ENCODE data around the gene FAM219B. TPM values are rescaled to one million over a fixed set of nuclear protein-coding genes. Genes with fewer than 3 reads are reported as not detected.

Gene FAM219B
- total RNA-seq, 2 experiments from 2014 or later: 52.3 to 67.6 TPM

GRCh38 chr15:74893627-74894026 lies 13.0 kb downstream of the FAM219B start:
- ChIA-PET CTCF (ENCODE audit: unreplicated experiment) (no interaction called here), POLR2A (no interaction called here)
- no peaks in the 10 kb centered on the region for H3K9me2 ChIP-seq (ENCODE audit: insufficient read depth, low read length)
- no peak overlapping the region for H3K27ac ChIP-seq (ENCODE audit: low read depth, low read length, poor library complexity, severe bottlenecking)
- no peak overlapping the region for H2AFZ ChIP-seq (ENCODE audit: low read length)
- no TSS peak for BruUV-seq (replicated peaks)
- no peaks in the 10 kb centered on the region for H4K20me1 ChIP-seq (ENCODE audit: insufficient read depth, low read length)
- no peaks in the 10 kb centered on the region for H3K9me3 ChIP-seq (ENCODE audit: low read length)
- TF ChIP-seq EZH2phosphoT487 (IDR thresholded peaks at IDR 0.05; ENCODE audit: borderline replicate concordance, low read depth, low read length): no peak
- TF ChIP-seq, protein P1, sequence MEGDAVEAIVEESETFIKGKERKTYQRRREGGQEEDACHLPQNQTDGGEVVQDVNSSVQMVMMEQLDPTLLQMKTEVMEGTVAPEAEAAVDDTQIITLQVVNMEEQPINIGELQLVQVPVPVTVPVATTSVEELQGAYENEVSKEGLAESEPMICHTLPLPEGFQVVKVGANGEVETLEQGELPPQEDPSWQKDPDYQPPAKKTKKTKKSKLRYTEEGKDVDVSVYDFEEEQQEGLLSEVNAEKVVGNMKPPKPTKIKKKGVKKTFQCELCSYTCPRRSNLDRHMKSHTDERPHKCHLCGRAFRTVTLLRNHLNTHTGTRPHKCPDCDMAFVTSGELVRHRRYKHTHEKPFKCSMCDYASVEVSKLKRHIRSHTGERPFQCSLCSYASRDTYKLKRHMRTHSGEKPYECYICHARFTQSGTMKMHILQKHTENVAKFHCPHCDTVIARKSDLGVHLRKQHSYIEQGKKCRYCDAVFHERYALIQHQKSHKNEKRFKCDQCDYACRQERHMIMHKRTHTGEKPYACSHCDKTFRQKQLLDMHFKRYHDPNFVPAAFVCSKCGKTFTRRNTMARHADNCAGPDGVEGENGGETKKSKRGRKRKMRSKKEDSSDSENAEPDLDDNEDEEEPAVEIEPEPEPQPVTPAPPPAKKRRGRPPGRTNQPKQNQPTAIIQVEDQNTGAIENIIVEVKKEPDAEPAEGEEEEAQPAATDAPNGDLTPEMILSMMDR (conservative IDR thresholded peaks at IDR 0.05; ENCODE audit: low read length): no peak
- H3K79me2 ChIP-seq (ENCODE audit: insufficient read depth, low read depth, low read length): no peaks in the 10 kb centered on the region
- DNase-seq (ENCODE audit: low spot score): no peak
- H3K36me3 ChIP-seq (ENCODE audit: insufficient read depth, low read length): peaks cover 55% of the 10 kb centered on the region
- H3K4me1 ChIP-seq (ENCODE audit: insufficient read depth, low read length, poor library complexity, severe bottlenecking): peaks cover 24% of the 10 kb centered on the region
- H3K4me2 ChIP-seq (ENCODE audit: low read length): no peak overlapping the region
- intact Hi-C loops (cut with micrococcal nuclease; ENCODE audit: unreplicated experiment): no loop called here
- no peak overlapping the region for H3K4me3 ChIP-seq (ENCODE audit: low read depth, low read length, poor library complexity, severe bottlenecking)

DNA sequence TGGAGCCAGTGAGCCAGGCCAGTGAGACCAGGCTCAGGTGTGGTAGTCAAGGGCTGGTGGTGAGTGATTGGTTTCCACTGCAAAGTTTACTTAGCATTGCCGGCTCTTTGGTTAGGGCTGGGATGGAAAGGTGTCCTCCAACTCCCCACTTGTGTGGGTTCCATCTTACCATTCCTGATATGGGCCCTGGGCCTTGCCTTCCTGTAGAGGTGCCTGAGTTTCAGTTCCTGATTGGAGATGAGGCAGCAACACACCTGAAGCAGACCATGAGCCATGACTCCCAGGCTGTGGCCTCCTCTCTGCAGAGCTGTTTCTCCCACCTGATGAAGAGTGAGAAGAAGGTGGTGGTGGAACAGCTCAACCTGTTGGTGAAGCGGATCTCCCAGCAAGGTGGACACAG lies 13.7 kb downstream of the FAM219B start:
- Histone ChIP-seq H3K79me2 (ENCODE audit: insufficient read depth, low read depth, low read length) (no peaks in the 10 kb centered on the region), H3K9me2 (ENCODE audit: insufficient read depth, low read length) (no peaks in the 10 kb centered on the region), H3K4me2 (ENCODE audit: low read length) (peak overlapping the region; percentile 17; the same call in 1 of the 2 replicates), H4K20me1 (ENCODE audit: insufficient read depth, low read length) (no peaks in the 10 kb centered on the region), H3K4me1 (ENCODE audit: insufficient read depth, low read length, poor library complexity, severe bottlenecking) (peaks cover 24% of the 10 kb centered on the region), H3K36me3 (ENCODE audit: insufficient read depth, low read length) (peaks cover 51% of the 10 kb centered on the region), H3K4me3 (ENCODE audit: low read depth, low read length, poor library complexity, severe bottlenecking) (no peak overlapping the region), H2AFZ (ENCODE audit: low read length) (no peak overlapping the region), H3K9me3 (ENCODE audit: low read length) (no peaks in the 10 kb centered on the region), H3K27ac (ENCODE audit: low read depth, low read length, poor library complexity, severe bottlenecking) (no peak overlapping the region)
- ChIA-PET POLR2A (no interaction called here), CTCF (ENCODE audit: unreplicated experiment) (no interaction called here)
- DNase-seq (ENCODE audit: low spot score): no peak
- intact Hi-C loops (cut with micrococcal nuclease; ENCODE audit: unreplicated experiment): no loop called here
- TF ChIP-seq, protein P1 (conservative IDR thresholded peaks at IDR 0.05; ENCODE audit: low read length): no peak
- TF ChIP-seq EZH2phosphoT487 (IDR thresholded peaks at IDR 0.05; ENCODE audit: borderline replicate concordance, low read depth, low read length): no peak
- BruUV-seq (replicated peaks): no TSS peak

DNA sequence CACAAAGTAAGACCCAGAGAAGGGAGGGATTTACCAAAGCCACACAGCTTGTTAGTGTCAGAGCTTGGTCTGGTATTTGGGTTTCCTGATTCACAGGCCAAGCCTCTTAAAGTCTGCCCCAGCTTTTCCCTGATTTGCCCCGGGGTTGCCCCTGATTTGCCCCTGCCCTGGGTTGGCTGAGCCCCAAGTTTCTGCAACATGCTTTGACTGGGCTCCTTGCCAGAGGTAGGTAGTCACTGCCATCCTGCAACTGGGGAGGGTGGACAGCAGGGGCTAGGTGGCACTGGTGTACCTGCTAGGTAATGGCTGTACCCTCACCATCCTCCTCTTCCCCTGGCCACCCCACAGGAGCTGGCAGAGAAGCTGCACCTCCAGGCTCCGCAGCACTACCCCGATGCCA lies 14.3 kb downstream of the FAM219B start:
- intact Hi-C loops (cut with micrococcal nuclease; ENCODE audit: unreplicated experiment): no loop called here

More for the DNA sequence above, 14.3 kb downstream of the FAM219B start:
- H3K4me2 ChIP-seq (ENCODE audit: low read length): no peak overlapping the region
- no peak overlapping the region for H3K27ac ChIP-seq (ENCODE audit: low read depth, low read length, poor library complexity, severe bottlenecking)
- peaks cover 24% of the 10 kb centered on the region for H3K4me1 ChIP-seq (ENCODE audit: insufficient read depth, low read length, poor library complexity, severe bottlenecking)
- H3K4me3 ChIP-seq (ENCODE audit: low read depth, low read length, poor library complexity, severe bottlenecking): no peak overlapping the region
- TF ChIP-seq, protein P1 (conservative IDR thresholded peaks at IDR 0.05; ENCODE audit: low read length): no peak
- TF ChIP-seq EZH2phosphoT487 (IDR thresholded peaks at IDR 0.05; ENCODE audit: borderline replicate concordance, low read depth, low read length): no peak
- no peak for DNase-seq (ENCODE audit: low spot score)
- no TSS peak for BruUV-seq (replicated peaks)
- no peaks in the 10 kb centered on the region for H4K20me1 ChIP-seq (ENCODE audit: insufficient read depth, low read length)
- no peaks in the 10 kb centered on the region for H3K9me2 ChIP-seq (ENCODE audit: insufficient read depth, low read length)
- POLR2A ChIA-PET: no interaction called here
- H3K36me3 ChIP-seq (ENCODE audit: insufficient read depth, low read length): peaks cover 45% of the 10 kb centered on the region
- no peaks in the 10 kb centered on the region for H3K9me3 ChIP-seq (ENCODE audit: low read length)
- no peak overlapping the region for H2AFZ ChIP-seq (ENCODE audit: low read length)
- H3K79me2 ChIP-seq (ENCODE audit: insufficient read depth, low read depth, low read length): no peaks in the 10 kb centered on the region
- CTCF ChIA-PET (ENCODE audit: unreplicated experiment): no interaction called here

All from OCI-LY7 (cell line).